Choroid plexus epithelial cell (primary cell): ENCODE data around the gene RBMS1.

Experiments used
- DNase-seq: peaks from one replicate; pipeline ENCODE4 v3.0.0-alpha.2; 2010; ENCODE audit warnings: low read depth
- H3K4me3 ChIP-seq: 2 replicates; pipeline ENCODE4 v1.5.1; 2011; ENCODE audit warnings: low read depth, mild to moderate bottlenecking, control low read depth, low read length, moderate library complexity
- TF ChIP-seq, protein P1 (sequence below): conservative IDR thresholded peaks from 2 replicates; pipeline ENCODE4 v1.5.1; 2011; ENCODE audit warnings: low read depth, mild to moderate bottlenecking, control low read depth, inconsistent platforms, low read length, moderate library complexity

The RBMS1 gene

DNA sequence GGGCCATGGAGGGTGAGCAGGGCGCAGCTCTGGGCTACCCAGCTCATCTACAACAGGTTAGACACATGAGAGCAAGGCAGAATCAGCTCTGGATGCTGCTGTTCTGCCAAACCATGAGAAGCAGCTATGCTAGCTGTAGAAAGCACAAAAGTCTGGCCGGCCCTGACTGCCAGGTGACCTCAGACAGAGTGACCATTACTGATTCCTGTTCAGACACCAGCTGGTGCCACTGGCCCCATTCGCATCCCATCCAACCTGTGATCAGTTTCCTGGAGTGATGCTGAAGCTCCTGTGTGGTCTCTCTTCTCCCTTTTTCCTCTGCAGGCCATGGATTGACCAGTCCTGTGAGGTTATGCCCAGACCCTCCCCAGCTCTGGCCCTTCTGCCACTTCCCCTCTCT is 14.3 kb downstream of the RBMS1 start:
- no peak overlapping the region for H3K4me3 ChIP-seq
- TF ChIP-seq, protein P1, sequence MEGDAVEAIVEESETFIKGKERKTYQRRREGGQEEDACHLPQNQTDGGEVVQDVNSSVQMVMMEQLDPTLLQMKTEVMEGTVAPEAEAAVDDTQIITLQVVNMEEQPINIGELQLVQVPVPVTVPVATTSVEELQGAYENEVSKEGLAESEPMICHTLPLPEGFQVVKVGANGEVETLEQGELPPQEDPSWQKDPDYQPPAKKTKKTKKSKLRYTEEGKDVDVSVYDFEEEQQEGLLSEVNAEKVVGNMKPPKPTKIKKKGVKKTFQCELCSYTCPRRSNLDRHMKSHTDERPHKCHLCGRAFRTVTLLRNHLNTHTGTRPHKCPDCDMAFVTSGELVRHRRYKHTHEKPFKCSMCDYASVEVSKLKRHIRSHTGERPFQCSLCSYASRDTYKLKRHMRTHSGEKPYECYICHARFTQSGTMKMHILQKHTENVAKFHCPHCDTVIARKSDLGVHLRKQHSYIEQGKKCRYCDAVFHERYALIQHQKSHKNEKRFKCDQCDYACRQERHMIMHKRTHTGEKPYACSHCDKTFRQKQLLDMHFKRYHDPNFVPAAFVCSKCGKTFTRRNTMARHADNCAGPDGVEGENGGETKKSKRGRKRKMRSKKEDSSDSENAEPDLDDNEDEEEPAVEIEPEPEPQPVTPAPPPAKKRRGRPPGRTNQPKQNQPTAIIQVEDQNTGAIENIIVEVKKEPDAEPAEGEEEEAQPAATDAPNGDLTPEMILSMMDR, result no peak

DNA sequence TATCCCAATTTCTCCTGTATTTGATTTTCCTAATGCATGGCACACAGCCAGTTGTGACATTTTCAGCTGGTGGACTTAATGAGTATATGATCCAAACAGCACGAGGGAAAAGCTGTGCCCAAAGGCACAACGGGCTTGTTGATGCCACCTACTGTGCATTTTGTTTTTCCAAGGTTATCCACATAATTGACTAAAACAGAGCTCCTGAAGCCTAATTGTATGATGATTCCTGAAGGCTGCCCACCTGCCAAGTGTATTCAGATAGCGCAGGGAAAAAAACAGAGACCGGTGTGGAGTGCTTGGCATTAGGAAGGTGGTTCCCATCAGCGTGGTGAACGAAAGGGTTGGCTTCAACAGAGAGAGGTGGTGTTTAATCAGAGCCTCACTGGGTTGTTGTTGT is 14.9 kb downstream of the RBMS1 start:
- no peak for DNase-seq
- no peak overlapping the region for H3K4me3 ChIP-seq
- TF ChIP-seq, protein P1, result no peak

More for the DNA sequence above, 14.3 kb downstream of the RBMS1 start:
- DNase-seq, result no peak

DNA sequence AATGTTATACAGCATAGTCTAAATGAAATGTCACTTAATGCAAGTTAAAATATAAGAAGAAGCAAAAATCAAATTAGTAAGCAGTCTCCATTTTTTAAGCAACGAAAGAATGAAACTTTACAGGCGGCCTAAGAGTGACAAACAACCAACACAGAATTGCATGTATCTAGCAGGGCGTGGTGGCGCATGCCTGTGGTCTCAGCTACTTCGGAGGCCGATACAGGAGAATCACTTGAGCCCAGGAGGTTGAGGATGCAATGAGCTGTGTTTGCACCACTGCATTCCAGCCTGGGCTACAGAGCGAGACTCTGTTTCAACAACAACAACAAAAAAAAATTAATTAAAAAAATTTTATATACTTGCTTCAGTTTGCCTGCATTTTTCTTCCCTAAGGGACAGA is 16.6 kb downstream of the RBMS1 start:
- TF ChIP-seq, protein P1, result no peak
- DNase-seq, result peak; percentile 54
- no peak overlapping the region for H3K4me3 ChIP-seq

DNA sequence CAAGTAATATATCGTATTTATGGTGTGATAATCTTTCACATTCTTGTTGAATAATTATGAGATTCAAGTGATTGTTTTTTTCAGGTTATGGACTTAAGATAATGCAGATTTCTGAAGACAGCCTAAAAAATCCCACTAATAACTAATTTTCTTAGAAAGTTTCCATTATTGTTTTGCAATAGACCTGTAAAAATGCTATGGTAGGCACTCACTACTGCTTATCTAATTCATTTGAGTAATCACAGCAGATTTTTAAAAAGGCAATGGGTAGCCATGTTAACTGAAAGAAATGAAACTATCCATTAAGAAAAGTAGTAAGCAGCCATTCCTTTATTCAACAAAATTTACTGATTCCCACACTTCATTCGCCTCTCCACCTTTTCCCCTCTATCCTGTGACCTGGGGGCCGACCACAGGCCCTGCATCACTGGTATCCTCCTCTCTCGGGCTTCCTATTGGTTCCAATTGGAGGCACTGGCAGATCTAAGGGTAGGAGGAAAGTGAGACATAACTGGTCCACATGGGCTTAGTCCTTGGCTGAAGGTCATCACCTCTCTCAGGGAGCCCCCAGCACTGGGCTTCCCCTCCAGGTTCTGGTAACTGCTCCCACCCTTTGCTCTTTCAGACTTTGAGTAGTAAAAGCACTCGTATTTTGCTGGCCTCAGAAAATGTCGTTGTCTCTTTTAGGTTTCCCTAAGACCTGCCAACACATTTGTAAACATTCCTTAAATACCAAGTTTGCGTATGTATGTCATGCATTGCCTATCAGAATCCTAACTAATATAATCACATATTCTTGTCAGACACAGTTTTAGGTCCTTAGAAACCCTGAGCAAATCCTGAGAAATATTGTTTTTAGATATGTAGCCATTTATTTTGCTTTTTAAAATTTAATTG is 18.5 kb downstream of the RBMS1 start:
- peak; percentile 63 for DNase-seq
- no peak overlapping the region for H3K4me3 ChIP-seq
- TF ChIP-seq, protein P1, result no peak

DNA sequence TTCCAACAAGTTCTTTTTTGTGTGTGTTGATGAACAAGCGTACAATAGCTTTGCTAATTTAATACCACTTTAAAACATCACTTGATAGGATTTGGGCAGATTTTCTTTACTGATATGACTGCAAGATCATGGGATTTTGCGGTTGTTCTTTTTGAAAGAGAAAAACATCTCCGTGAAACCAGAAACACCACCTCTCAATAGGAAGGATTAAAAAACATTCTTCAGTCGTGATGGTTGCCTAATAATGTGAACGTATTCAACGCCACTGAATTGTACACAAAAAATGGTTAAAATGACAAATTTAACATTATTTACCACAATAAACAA is 19.3 kb downstream of the RBMS1 start:
- no peak overlapping the region for H3K4me3 ChIP-seq
- TF ChIP-seq, protein P1, result no peak

DNA sequence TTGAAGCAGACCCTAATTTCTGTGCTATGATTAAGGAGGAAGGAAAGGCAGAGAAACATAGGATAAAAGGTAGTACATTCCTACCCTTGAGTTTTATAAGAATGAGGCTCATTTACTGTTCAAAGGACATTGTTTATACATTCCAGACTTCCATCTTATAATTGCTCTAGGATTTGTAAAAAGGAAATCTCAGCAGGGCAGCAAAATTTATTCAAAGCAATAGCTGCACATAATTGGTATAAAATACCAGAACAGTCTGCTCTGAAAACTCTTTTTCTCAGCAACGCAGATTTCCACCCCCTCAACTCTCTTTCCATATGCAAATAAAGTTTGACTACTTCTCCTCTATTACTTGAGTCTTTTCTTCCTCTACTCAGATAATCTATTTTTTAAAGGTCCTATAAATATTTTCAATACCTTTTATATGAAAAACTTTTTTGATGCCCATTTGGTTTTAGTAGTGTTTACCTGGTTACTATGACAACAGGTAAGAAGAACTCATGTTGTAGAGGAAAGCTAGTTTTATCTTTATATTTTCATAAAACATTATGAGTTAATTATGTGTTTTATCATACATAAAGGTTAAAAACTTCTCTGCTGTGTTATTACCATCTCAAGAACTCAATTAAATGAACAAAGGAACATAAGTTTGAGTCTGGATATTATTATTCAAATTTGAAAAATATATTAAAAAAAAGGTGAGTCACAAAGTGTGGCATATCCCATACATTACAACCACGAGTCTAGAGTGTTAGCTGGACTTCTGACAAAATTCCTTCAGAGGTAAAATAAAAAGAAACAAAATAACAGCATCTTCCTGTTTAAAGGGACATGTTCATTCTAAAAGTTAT is 19.9 kb downstream of the RBMS1 start:
- no peak overlapping the region for H3K4me3 ChIP-seq
- TF ChIP-seq, protein P1, result no peak
- peak; percentile 25 for DNase-seq

More for the DNA sequence above, 19.3 kb downstream of the RBMS1 start:
- peak; percentile 80 for DNase-seq
